Left lung (tissue), 10 donors: ENCODE results near the gene SHCBP1L. TPM values are rescaled to one million over a fixed set of nuclear protein-coding genes. Genes with fewer than 3 reads are reported as not detected.

Experiments
- ATAC-seq: fragments of 200-7000 bp; cut with Tn5 transposase; one replicate; pipeline ENCODE4 v1.9.1; 2020; ENCODE audit warnings: moderate library complexity
- DNase-seq, 4 donors: peaks; one replicate each; pipeline ENCODE4 v3.0.0-alpha.2; 2013 to 2020
- H3K27ac ChIP-seq, 2 donors: fragments of 200-600 bp; sonication (generic) in 1 of 2; one replicate each; pipeline versions ENCODE4 v1.5.0 to v1.8.0; 2020 to 2021
- H3K27me3 ChIP-seq, 2 donors: fragments of 200-600 bp; sonication (generic) in 1 of 2; one replicate each; pipeline versions ENCODE4 v1.5.0 to v1.8.0; 2020 to 2021
- H3K36me3 ChIP-seq, 2 donors: fragments of 200-600 bp; sonication (generic) in 1 of 2; one replicate each; pipeline versions ENCODE4 v1.5.0 to v1.8.0; 2020 to 2021
- H3K4me1 ChIP-seq, 2 donors: fragments of 200-600 bp; one replicate each; pipeline ENCODE4 v1.8.0; 2021
- H3K4me3 ChIP-seq, 2 donors: fragments of 200-600 bp; sonication (generic) in 1 of 2; one replicate each; pipeline versions ENCODE4 v1.5.0 to v1.8.0; 2020 to 2021; ENCODE audit warnings: mild to moderate bottlenecking in 1 of 2
- H3K9me3 ChIP-seq, 2 donors: fragments of 200-600 bp; sonication (generic) in 1 of 2; one replicate each; pipeline versions ENCODE4 v1.5.0 to v1.8.0; 2020 to 2021
- CTCF ChIP-seq, 2 donors: fragments of 200-600 bp; sonication (generic) in 1 of 2; IDR thresholded peaks; one replicate each; pipeline versions ENCODE4 v1.5.0 to v1.8.0; 2021; ENCODE audit warnings: antibody characterized with exemption in 2 of 2
- intact Hi-C, 2 donors: fragments of 100-400 bp; cut with DNase I; formaldehyde crosslinking; loops; one replicate each; pipeline versions ENCODE4 v1.11.2 to v1.14.2; 2022
- polyA plus RNA-seq, 6 donors: library from polyadenylated mRNA; unstranded; fragments of 120-200 nt; gene quantifications; one replicate each; pipeline ENCODE4 v1.2.1, GENCODE V29; 2013; ENCODE audit not compliant: insufficient read length in 6 of 6
- total RNA-seq, 2 donors: library from RNA; stranded (reverse); fragmentation: NEBNext Ultra II Directional; extraction: Animal tissue kit (Norgen Biotek cat#: 25700); gene quantifications; one replicate each; pipeline ENCODE4 v1.2.1, GENCODE V29; 2021
- donor health status: DM: no; HTN: yes; CAD: no.
- donor health status: DM: no; HTN: no; CAD: no.

Gene SHCBP1L
- total and polyA plus RNA-seq, 8 donors: 0.27 to 0.86 (median 0.58) TPM; not detected in 2

DNA sequence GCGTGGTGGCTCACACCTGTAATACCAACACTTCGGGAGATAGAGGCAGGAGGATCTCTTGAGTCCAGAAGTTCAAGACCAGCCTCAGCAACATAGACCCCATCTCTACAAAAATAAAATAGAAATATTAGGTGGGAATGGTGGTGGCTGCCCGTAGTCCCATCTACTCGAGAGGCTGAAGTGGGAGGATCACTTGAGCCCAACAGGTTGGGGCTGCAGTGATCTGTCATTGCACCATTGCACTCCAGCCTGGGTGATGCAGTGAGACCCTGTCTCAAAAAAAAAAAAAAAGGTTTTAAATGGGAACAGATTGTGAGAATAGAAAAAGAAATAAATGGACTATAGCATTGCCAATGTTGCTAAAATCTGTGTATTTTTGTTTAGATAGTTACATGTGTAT is 102.6 kb downstream of the SHCBP1L start:
- H3K9me3 ChIP-seq: no peaks in the 10 kb centered on the region
- H3K4me3 ChIP-seq: no peak overlapping the region
- no peak for DNase-seq
- no peak for ATAC-seq
- H3K27me3 ChIP-seq: no peaks in the 10 kb centered on the region
- H3K27ac ChIP-seq: no peak overlapping the region
- peaks cover 0 to 99% of the 10 kb centered on the region in 2 donors for H3K36me3 ChIP-seq
- intact Hi-C loops: no loop called here
- no peaks in the 10 kb centered on the region for H3K4me1 ChIP-seq
- TF ChIP-seq CTCF (IDR thresholded peaks at IDR 0.05): no peak

Other genes starting within 250 kb of the SHCBP1L start
- gene NPL, start 163.4 kb downstream of the SHCBP1L start, total RNA-seq: 10 to 100 TPM; 35.2 to 73.5 TPM
- 10 to 100 TPM in 1 of 6 donors, 1 to 10 TPM in 5; 6.4 to 10.9 (median 7.6) TPM for gene NPL, start 163.4 kb downstream of the SHCBP1L start, polyA plus RNA-seq
- gene DHX9, start 113.8 kb downstream of the SHCBP1L start, total RNA-seq: 100 to 1,000 TPM; 109 to 160 TPM
- gene DHX9, start 113.8 kb downstream of the SHCBP1L start, polyA plus RNA-seq: 100 to 1,000 TPM; 217 to 269 (median 256) TPM
- 100 to 1,000 TPM; 144 to 213 TPM for gene LAMC1, start 70.3 kb upstream of the SHCBP1L start, total RNA-seq
- 100 to 1,000 TPM; 313 to 357 (median 332) TPM for gene LAMC1, start 70.3 kb upstream of the SHCBP1L start, polyA plus RNA-seq
- 100 to 1,000 TPM in 1 of 2 donors, 10 to 100 TPM in 1; 46.8 to 104 TPM for gene LAMC2, start 233.1 kb upstream of the SHCBP1L start, total RNA-seq
- 10 to 100 TPM; 38.1 to 65.1 (median 45.4) TPM for gene LAMC2, start 233.1 kb upstream of the SHCBP1L start, polyA plus RNA-seq